ENCODE measurements around the gene ITGA8.

The ITGA8 gene

GRCh38 chr10:15626937-15627336 lies 92.8 kb downstream of the ITGA8 start:
- no peaks in the 10 kb centered on the region for H3K36me3 Mint-ChIP-seq (ENCODE audit: low read depth)
- H3K9me3 Mint-ChIP-seq: no peaks in the 10 kb centered on the region
- peaks cover 3% of the 10 kb centered on the region for H3K27me3 Mint-ChIP-seq
- no peaks in the 10 kb centered on the region for H3K4me1 Mint-ChIP-seq (ENCODE audit: low read depth)
- H3K4me3 Mint-ChIP-seq: no peak overlapping the region
- H3K27ac Mint-ChIP-seq: no peak overlapping the region

DNA sequence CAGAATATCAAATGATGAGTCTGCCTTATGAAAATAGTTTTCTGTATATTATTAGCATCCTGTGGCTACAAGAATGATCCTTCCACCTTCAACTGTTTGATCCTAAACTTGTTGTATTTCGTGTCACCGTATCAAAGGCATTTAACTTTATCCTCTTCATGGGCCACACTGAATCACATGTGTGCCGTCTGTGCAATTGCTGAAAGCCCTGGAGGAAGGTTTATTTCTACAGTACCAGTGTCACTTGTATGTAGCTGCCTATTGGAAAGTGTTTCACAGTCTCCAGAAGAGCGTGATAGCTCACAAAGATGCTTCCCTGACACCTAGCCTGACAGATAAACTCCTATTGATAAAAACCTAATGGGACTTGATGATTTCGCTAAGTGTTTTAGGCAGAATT lies 94.5 kb downstream of the ITGA8 start:
- Mint-ChIP-seq H3K4me1 (ENCODE audit: low read depth) (no peaks in the 10 kb centered on the region), H3K4me3 (no peak overlapping the region), H3K27me3 (peaks cover 3% of the 10 kb centered on the region), H3K27ac (no peak overlapping the region), H3K36me3 (ENCODE audit: low read depth) (no peaks in the 10 kb centered on the region), H3K9me3 (no peaks in the 10 kb centered on the region)

DNA sequence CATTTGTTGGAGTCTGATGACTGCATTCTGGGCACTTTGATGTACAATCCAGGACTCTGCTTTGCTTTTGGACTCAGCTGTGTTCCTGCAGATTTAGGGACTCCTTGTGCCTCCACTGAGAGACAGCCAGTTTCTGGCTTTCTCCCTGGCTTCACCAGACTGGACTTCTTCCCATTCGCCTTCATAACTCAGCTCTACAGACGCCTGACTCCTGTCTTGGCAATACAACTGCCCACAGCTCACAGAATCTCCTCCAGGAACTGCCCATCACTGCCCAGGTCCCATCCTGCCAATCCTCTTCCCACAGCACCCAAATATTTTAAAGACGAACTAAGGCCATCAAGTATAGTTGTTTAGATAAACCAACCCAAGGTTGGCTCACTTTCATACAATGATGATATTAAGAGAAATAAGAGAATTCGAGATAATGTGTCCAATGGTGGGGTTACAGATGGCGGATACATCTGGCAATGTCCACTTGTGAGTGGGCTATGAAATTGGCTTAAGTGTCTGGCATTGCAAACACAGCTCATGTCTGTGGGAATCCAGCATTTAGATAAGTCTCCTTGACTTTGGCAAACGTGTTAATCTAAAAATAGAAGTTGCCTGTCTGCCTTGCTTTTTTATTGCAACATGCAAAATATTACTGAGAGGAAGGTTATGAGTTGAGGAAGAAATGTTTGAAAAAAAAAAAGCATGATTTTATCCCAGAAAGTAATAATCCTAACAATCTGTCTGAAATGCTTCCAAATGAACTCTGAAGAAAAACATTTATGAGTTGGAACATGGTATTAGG lies 95.1 kb downstream of the ITGA8 start:
- Mint-ChIP-seq H3K27me3 (peaks cover 3% of the 10 kb centered on the region), H3K4me3 (no peak overlapping the region), H3K36me3 (ENCODE audit: low read depth) (no peaks in the 10 kb centered on the region), H3K9me3 (no peaks in the 10 kb centered on the region), H3K27ac (no peak overlapping the region), H3K4me1 (ENCODE audit: low read depth) (no peaks in the 10 kb centered on the region)

- Mint-ChIP-seq H3K4me3 (no peak overlapping the region), H3K4me1 (ENCODE audit: low read depth) (no peaks in the 10 kb centered on the region), H3K27me3 (peaks cover 16% of the 10 kb centered on the region), H3K27ac (no peak overlapping the region), H3K36me3 (ENCODE audit: low read depth) (no peaks in the 10 kb centered on the region), H3K9me3 (no peaks in the 10 kb centered on the region)
Measured at GRCh38 chr10:15620836-15621515, 98.7 kb downstream of the ITGA8 start.

DNA sequence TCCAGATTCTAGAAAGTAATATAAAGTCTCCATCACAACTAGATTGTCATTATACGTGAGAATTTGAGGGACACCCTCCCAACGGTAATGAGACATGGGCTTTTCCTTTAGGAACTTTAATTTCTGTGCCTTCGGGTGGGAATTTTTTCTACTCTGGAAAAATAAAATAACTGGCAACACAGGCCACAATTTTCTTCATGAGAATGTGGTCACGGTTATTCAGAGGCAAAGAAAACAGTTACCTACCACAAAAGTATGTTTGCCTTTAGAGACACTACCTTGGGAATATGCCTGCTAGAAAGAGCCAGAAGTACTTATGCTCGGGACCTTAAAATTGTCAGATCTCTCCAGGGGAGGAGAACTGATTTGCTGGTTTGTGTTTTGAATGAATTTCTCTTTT lies 99.4 kb downstream of the ITGA8 start:
- no peaks in the 10 kb centered on the region for H3K4me1 Mint-ChIP-seq (ENCODE audit: low read depth)
- H3K9me3 Mint-ChIP-seq: no peaks in the 10 kb centered on the region
- peaks cover 20% of the 10 kb centered on the region for H3K27me3 Mint-ChIP-seq
- no peak overlapping the region for H3K27ac Mint-ChIP-seq
- no peaks in the 10 kb centered on the region for H3K36me3 Mint-ChIP-seq (ENCODE audit: low read depth)
- H3K4me3 Mint-ChIP-seq: no peak overlapping the region

- H3K4me3 Mint-ChIP-seq: no peak overlapping the region
- no peaks in the 10 kb centered on the region for H3K4me1 Mint-ChIP-seq (ENCODE audit: low read depth)
- H3K27ac Mint-ChIP-seq: no peak overlapping the region
- H3K27me3 Mint-ChIP-seq: peaks cover 6% of the 10 kb centered on the region
- no peaks in the 10 kb centered on the region for H3K36me3 Mint-ChIP-seq (ENCODE audit: low read depth)
- H3K9me3 Mint-ChIP-seq: no peaks in the 10 kb centered on the region
Measured at GRCh38 chr10:15609246-15609645, 110.5 kb downstream of the ITGA8 start.

DNA sequence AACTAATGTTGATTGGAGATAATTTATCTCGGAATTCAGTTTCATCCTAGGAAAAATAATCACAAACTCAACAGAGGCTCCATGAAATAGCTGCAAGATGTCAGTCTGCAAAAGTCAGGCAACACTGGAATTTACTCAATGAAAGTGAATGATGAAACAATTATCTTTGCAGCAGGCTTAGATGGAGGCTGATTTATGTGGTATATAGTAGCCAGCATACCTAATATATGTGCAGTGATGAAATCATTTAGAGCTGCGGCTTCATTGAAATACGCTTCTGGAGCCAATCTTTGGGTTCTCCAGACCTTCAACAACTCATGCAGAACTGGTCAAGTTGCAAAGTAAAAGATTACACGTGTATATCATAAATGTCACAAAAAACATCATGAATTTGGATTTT lies 113.3 kb downstream of the ITGA8 start:
- H3K36me3 Mint-ChIP-seq (ENCODE audit: low read depth): no peaks in the 10 kb centered on the region
- H3K4me1 Mint-ChIP-seq (ENCODE audit: low read depth): no peaks in the 10 kb centered on the region
- H3K27me3 Mint-ChIP-seq: peaks cover 16% of the 10 kb centered on the region
- no peak overlapping the region for H3K27ac Mint-ChIP-seq
- no peak overlapping the region for H3K4me3 Mint-ChIP-seq
- H3K9me3 Mint-ChIP-seq: no peaks in the 10 kb centered on the region

- Mint-ChIP-seq H3K27me3 (peaks cover 20% of the 10 kb centered on the region), H3K36me3 (ENCODE audit: low read depth) (no peaks in the 10 kb centered on the region), H3K4me1 (ENCODE audit: low read depth) (no peaks in the 10 kb centered on the region), H3K9me3 (no peaks in the 10 kb centered on the region), H3K4me3 (no peak overlapping the region), H3K27ac (no peak overlapping the region)
Measured at GRCh38 chr10:15605740-15606369, 113.9 kb downstream of the ITGA8 start.

- peaks cover 30% of the 10 kb centered on the region for H3K27me3 Mint-ChIP-seq
- no peaks in the 10 kb centered on the region for H3K36me3 Mint-ChIP-seq (ENCODE audit: low read depth)
- no peak overlapping the region for H3K4me3 Mint-ChIP-seq
Measured at GRCh38 chr10:15603446-15604011, 116.2 kb downstream of the ITGA8 start.

GRCh38 chr10:15601819-15602218 lies 117.9 kb downstream of the ITGA8 start:
- Mint-ChIP-seq H3K4me1 (ENCODE audit: low read depth) (no peaks in the 10 kb centered on the region), H3K36me3 (ENCODE audit: low read depth) (no peaks in the 10 kb centered on the region), H3K27me3 (peaks cover 30% of the 10 kb centered on the region), H3K9me3 (no peaks in the 10 kb centered on the region), H3K27ac (no peak overlapping the region), H3K4me3 (no peak overlapping the region)

More at GRCh38 chr10:15603446-15604011, 116.2 kb downstream of the ITGA8 start:
- H3K27ac Mint-ChIP-seq: no peak overlapping the region
- no peaks in the 10 kb centered on the region for H3K9me3 Mint-ChIP-seq
- H3K4me1 Mint-ChIP-seq (ENCODE audit: low read depth): no peaks in the 10 kb centered on the region

GRCh38 chr10:15595260-15595659 lies 124.5 kb downstream of the ITGA8 start:
- Mint-ChIP-seq H3K36me3 (ENCODE audit: low read depth) (no peaks in the 10 kb centered on the region), H3K27me3 (peaks cover 14% of the 10 kb centered on the region), H3K4me1 (ENCODE audit: low read depth) (no peaks in the 10 kb centered on the region), H3K27ac (no peak overlapping the region), H3K4me3 (no peak overlapping the region), H3K9me3 (peaks cover under 1% of the 10 kb centered on the region)

- Mint-ChIP-seq H3K4me3 (no peak overlapping the region), H3K4me1 (ENCODE audit: low read depth) (no peaks in the 10 kb centered on the region), H3K36me3 (ENCODE audit: low read depth) (no peaks in the 10 kb centered on the region), H3K9me3 (peaks cover 4% of the 10 kb centered on the region), H3K27ac (no peak overlapping the region), H3K27me3 (peaks cover 16% of the 10 kb centered on the region)
Measured at GRCh38 chr10:15591937-15592336, 127.8 kb downstream of the ITGA8 start.

DNA sequence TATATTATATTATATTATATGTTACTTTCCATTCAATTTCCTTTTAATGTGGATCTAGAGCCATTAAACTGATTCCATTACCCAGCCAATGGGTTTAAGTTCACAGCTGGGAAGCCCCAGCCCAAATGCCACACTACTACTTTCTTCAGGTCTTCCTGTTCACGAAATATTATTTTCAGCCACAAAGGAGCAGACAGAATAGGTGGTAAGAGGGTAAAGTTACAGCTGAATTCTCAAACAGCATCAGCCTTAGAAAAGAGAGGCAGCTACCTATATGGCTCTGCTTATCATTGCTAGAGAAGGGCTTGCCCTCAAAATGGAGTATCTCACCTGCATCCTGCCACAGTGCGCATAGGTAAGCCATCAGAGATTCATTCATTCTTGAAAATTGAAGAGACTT lies 128.3 kb downstream of the ITGA8 start:
- Mint-ChIP-seq H3K9me3 (peaks cover 4% of the 10 kb centered on the region), H3K27me3 (peaks cover 18% of the 10 kb centered on the region), H3K4me3 (no peak overlapping the region), H3K4me1 (ENCODE audit: low read depth) (no peaks in the 10 kb centered on the region), H3K36me3 (ENCODE audit: low read depth) (no peaks in the 10 kb centered on the region), H3K27ac (no peak overlapping the region)

DNA sequence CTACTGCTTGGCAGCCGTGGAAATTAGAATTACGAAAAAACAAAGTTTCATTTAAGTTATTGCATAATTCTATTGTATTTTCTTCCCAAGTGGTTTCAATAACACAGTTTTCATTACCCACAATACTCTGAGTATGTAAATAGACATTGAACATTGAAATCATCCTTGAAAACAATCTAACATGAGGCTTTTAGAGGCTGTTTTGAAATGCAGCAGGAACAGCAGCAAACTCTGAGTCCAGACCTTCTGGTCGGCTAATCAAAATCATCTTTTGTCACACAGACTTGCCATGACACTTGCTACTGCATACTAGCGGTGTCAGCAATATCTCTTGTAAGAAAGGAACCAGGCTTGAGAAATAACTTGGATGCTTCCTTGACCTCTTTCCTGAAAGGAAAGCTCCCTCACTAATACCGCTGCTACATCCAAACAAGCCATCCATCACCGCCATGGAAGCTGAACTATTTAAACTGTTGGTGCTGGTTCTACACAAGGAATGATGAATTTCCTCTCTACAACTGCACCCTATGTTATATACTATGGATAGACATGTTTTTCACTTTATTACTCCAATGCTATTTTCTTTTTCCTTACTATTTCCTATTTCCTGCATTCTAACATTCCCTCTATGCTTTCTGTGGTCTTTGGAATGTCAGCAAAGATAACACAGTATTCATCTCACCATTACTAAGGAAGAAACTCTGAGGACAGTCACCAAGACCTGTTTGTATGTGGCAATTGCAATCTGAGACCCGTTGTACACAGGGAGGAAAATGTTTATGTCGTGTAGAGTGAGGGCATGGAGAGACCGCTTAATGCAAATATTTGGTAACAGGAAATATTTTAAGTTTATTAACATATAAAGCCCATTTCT lies 130.8 kb downstream of the ITGA8 start:
- peaks cover 4% of the 10 kb centered on the region for H3K9me3 Mint-ChIP-seq
- no peaks in the 10 kb centered on the region for H3K36me3 Mint-ChIP-seq (ENCODE audit: low read depth)
- H3K4me1 Mint-ChIP-seq (ENCODE audit: low read depth): no peaks in the 10 kb centered on the region
- H3K4me3 Mint-ChIP-seq: no peak overlapping the region
- H3K27me3 Mint-ChIP-seq: peaks cover 17% of the 10 kb centered on the region
- no peak overlapping the region for H3K27ac Mint-ChIP-seq

Data from stimulated activated naive CD8-positive, alpha-beta T cell treated with anti-CD3 and anti-CD28 coated beads, Interleukin-15, Interleukin-2, amounts not matched to agents 100 ng/mL and 50 ng/mL, for 24 hours (primary cell).